HG03159 (cell line): ENCODE data around the gene MMP13.

Source experiments
- ATAC-seq: cut with Tn5 transposase; IDR thresholded peaks from one replicate; pipeline ENCODE4 v1.9.1; 2021; ENCODE audit warnings: mild to moderate bottlenecking, moderate library complexity; ENCODE audit not compliant: unreplicated experiment

MMP13 gene

GRCh38 chr11:102936864-102937509, 18.5 kb downstream of the MMP13 start:
- ATAC-seq: no peak

- ATAC-seq: no peak
These were observed 20.0 kb downstream of the MMP13 start for GRCh38 chr11:102935514-102935913.

- no peak for ATAC-seq
These were observed 20.8 kb downstream of the MMP13 start for GRCh38 chr11:102934735-102935134.

GRCh38 chr11:102933627-102934026, 21.9 kb downstream of the MMP13 start:
- peak; percentile 53 for ATAC-seq

GRCh38 chr11:102932678-102933077, 22.9 kb downstream of the MMP13 start:
- no peak for ATAC-seq

GRCh38 chr11:102930451-102930850, 25.1 kb downstream of the MMP13 start:
- no peak for ATAC-seq

GRCh38 chr11:102929972-102930371, 25.6 kb downstream of the MMP13 start:
- ATAC-seq: no peak

GRCh38 chr11:102929166-102929565, 26.4 kb downstream of the MMP13 start:
- ATAC-seq: no peak

- ATAC-seq: no peak
These were observed 27.3 kb downstream of the MMP13 start for GRCh38 chr11:102928247-102928646.

- ATAC-seq: no peak
These were observed 27.9 kb downstream of the MMP13 start for GRCh38 chr11:102927624-102927990.

- ATAC-seq: no peak
These were observed 28.4 kb downstream of the MMP13 start for GRCh38 chr11:102926961-102927623.

- no peak for ATAC-seq
These were observed 29.0 kb downstream of the MMP13 start for GRCh38 chr11:102926517-102926916.

- ATAC-seq: no peak
These were observed 29.5 kb downstream of the MMP13 start for GRCh38 chr11:102925988-102926387.

- no peak for ATAC-seq
These were observed 30.6 kb downstream of the MMP13 start for GRCh38 chr11:102924851-102925380.

GRCh38 chr11:102921587-102922220, 33.8 kb downstream of the MMP13 start:
- ATAC-seq: no peak

- ATAC-seq: peak; percentile 91
These were observed 35.3 kb downstream of the MMP13 start for GRCh38 chr11:102920118-102920684.

- ATAC-seq: no peak
These were observed 40.5 kb downstream of the MMP13 start for GRCh38 chr11:102915044-102915375.

- ATAC-seq: no peak
These were observed 41.1 kb downstream of the MMP13 start for GRCh38 chr11:102914238-102915043.

GRCh38 chr11:102912482-102912830, 43.1 kb downstream of the MMP13 start:
- no peak for ATAC-seq

GRCh38 chr11:102911758-102912481, 43.6 kb downstream of the MMP13 start:
- ATAC-seq: no peak
